ENCODE results near the gene MARCKSL1.

GRCh38 chr1:32286763-32287162, 49.3 kb downstream of the MARCKSL1 start:
- TF ChIP-seq CTCF (IDR thresholded peaks at IDR 0.05) (no peak), POLR2A (IDR thresholded peaks at IDR 0.05) (no peak)
